Gastroesophageal sphincter (tissue), 3 donors: Measurements from ENCODE around the gene FAM114A2.
"Not testable (repeated sequence)": the region's sequence is repeated elsewhere in the genome, so short reads cannot be mapped to it uniquely, and the experiment has no call there.

Experiments
- CTCF ChIP-seq, 4 experiments: fragments of 200-600 bp in 2 of 4; fragments of 450-650 bp in 2 of 4; sonication (generic) in 1 of 4; IDR thresholded peaks; one replicate each; pipeline ENCODE4 v1.5.1; 2017 to 2019; ENCODE audit warnings: antibody characterized with exemption in 4 of 4, mild to moderate bottlenecking in 2 of 4, moderate library complexity in 2 of 4
- POLR2A ChIP-seq, 2 donors: fragments of 450-650 bp; IDR thresholded peaks; one replicate each; pipeline ENCODE4 v1.6.1; 2017; ENCODE audit warnings: antibody characterized with exemption in 2 of 2, mild to moderate bottlenecking in 2 of 2, moderate library complexity in 1 of 2

DNA sequence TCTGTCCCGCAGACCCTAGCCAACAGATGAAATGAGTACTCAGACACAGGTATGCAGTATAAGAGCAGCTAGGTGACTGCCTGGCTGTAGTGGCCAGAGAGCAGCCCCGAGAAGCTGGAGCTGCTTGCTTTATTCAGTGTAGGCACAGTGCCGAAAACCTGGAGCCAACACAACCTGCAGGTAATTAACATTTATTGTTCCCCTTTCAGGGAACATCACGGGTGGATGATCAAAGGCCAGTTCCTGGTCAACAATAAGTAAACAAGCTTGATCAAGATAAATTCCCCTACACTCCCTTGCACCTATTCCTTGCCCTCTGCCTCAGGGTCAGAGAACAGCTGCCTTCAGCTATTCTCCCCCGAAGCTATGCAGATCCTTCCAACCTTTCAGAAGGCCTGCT is 31.1 kb upstream of the FAM114A2 start:
- TF ChIP-seq POLR2A, CTCF (IDR thresholded peaks at IDR 0.05): not testable (repeated sequence)
